Testis (tissue), 3 donors: ENCODE data around the gene RPAP3. TPM values are rescaled to one million over a fixed set of nuclear protein-coding genes. Genes with fewer than 3 reads are reported as not detected.

Experiments
- DNase-seq: peaks from one replicate; pipeline ENCODE4 v3.0.0-alpha.2; 2019
- H3K27ac ChIP-seq, 2 donors: fragments of 200-600 bp; sonication (generic); one replicate each; pipeline ENCODE4 v1.5.1; 2019
- H3K27me3 ChIP-seq: fragments of 200-600 bp; sonication (generic); one replicate; pipeline ENCODE4 v1.5.1; 2019
- H3K36me3 ChIP-seq: fragments of 200-600 bp; sonication (generic); one replicate; pipeline ENCODE4 v1.5.1; 2017; ENCODE audit warnings: low read depth; ENCODE audit errors: missing control alignments
- H3K4me1 ChIP-seq: fragments of 200-600 bp; sonication (generic); one replicate; pipeline ENCODE4 v1.5.1; 2019
- H3K4me3 ChIP-seq, 2 donors: fragments of 200-600 bp; sonication (generic); one replicate each; pipeline ENCODE4 v1.5.1; 2017 to 2019
- H3K9me3 ChIP-seq: fragments of 200-600 bp; sonication (generic); one replicate; pipeline ENCODE4 v1.5.1; 2017
- POLR2A ChIP-seq: fragments of 450-650 bp; IDR thresholded peaks from one replicate; pipeline ENCODE4 v1.6.1; 2017; ENCODE audit warnings: antibody characterized with exemption, mild to moderate bottlenecking, moderate library complexity
- WGBS, 2 donors: methylation state at CpG; one replicate each; pipeline ENCODE4 v1.1.5; 2018; 5-methylcytosine and 5-hydroxymethylcytosine counted together
- intact Hi-C: fragments of 100-400 bp; cut with DNase I; formaldehyde crosslinking; loops from one replicate; pipeline ENCODE4 v1.15.1; 2023; ENCODE audit warnings: low total_unique reads
- polyA plus RNA-seq: library from polyadenylated mRNA; stranded (reverse); fragments of 350-450 nt; fragmentation: Illumina TruSeq; extraction: RNeasy Lipid Tissue Mini Kit (QIAGEN cat#74804); gene quantifications from one replicate; pipeline ENCODE4 v1.2.3, GENCODE V29; 2014; ENCODE audit warnings: low read depth, low replicate concordance; ENCODE audit not compliant: insufficient read depth
- total RNA-seq, 2 donors: library from RNA; depleted of rRNA; stranded (reverse); fragments of >200 nt; gene quantifications; one replicate each; pipeline ENCODE4 v1.2.3, GENCODE V29; 2016
- TF ChIP-seq, protein P1 (sequence below), 3 experiments: fragments of 450-650 bp in 2 of 3; fragments of 200-600 bp in 1 of 3; sonication (generic) in 1 of 3; IDR thresholded peaks; one replicate each; pipeline ENCODE4 v1.5.1; 2016 to 2019; ENCODE audit warnings: antibody characterized with exemption in 3 of 3, mild to moderate bottlenecking in 2 of 3, moderate library complexity in 1 of 3

Gene RPAP3
- total and polyA plus RNA-seq, 3 donors from 2014 or later = 12.7 to 32.3 (median 25.0) TPM

DNA sequence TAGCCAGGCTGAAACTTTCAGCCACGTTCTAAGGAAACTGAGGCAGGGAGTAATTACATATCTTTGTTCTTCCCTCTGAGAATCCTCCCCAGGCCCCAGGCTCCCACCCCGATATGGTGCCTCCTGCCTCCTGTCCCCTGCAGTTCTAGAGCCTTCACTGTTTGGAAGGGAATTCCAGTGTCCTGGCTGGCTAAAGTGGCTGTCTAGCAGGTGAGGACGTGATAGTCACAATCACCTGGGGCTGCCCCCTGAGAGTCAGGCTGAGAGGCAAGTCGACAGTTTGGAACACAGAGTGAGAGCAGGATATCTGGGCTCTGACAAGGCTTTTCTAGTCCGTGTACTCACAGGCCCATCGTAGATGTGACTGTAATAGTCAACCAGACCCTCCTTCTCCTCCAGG is 6.3 kb upstream of the RPAP3 start:
- DNase-seq = no peak
- H3K36me3 ChIP-seq = no peaks in the 10 kb centered on the region
- H3K27ac ChIP-seq = no peak overlapping the region
- 98% methylated on average over 4 to 6 of the region's 6 CpGs for WGBS, 2 donors
- H3K4me3 ChIP-seq = no peak overlapping the region
- peaks cover 19% of the 10 kb centered on the region for H3K4me1 ChIP-seq
- intact Hi-C loops = loop anchor here (10.0 kb wide), 2 partner anchors 63 to 123 kb away; partner anchors contain the start of gene SLC48A1
- no peaks in the 10 kb centered on the region for H3K9me3 ChIP-seq
- no peaks in the 10 kb centered on the region for H3K27me3 ChIP-seq
- no peak for TF ChIP-seq POLR2A
- TF ChIP-seq, protein P1, sequence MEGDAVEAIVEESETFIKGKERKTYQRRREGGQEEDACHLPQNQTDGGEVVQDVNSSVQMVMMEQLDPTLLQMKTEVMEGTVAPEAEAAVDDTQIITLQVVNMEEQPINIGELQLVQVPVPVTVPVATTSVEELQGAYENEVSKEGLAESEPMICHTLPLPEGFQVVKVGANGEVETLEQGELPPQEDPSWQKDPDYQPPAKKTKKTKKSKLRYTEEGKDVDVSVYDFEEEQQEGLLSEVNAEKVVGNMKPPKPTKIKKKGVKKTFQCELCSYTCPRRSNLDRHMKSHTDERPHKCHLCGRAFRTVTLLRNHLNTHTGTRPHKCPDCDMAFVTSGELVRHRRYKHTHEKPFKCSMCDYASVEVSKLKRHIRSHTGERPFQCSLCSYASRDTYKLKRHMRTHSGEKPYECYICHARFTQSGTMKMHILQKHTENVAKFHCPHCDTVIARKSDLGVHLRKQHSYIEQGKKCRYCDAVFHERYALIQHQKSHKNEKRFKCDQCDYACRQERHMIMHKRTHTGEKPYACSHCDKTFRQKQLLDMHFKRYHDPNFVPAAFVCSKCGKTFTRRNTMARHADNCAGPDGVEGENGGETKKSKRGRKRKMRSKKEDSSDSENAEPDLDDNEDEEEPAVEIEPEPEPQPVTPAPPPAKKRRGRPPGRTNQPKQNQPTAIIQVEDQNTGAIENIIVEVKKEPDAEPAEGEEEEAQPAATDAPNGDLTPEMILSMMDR (IDR thresholded peaks at IDR 0.05) = no peak

DNA sequence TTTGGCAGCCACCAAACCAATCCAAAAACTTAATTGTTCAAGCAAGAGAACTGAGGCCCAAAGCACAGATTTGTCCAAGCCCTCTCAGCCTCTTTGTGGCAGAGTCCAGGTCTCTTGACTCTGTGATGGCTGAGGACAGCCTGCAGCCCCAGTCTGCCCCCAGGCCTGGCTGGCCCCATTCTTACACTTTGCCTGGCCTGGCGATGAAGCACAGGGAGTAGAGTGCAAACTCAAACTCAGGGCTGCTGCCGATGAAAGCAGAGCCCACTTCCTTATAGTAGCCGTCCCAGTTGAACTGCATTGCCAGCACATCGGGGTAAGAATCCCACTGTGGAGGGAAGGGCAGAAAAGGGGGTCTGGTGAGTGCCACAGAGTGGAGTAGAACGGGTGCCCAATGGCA is 5.6 kb upstream of the RPAP3 start:
- Histone ChIP-seq H3K27me3 (no peaks in the 10 kb centered on the region), H3K4me1 (peaks cover 13% of the 10 kb centered on the region), H3K27ac (no peak overlapping the region), H3K4me3 (no peak overlapping the region), H3K36me3 (no peaks in the 10 kb centered on the region), H3K9me3 (no peaks in the 10 kb centered on the region)
- DNase-seq = no peak
- intact Hi-C loops = loop anchor here (10.0 kb wide), 2 partner anchors 63 to 123 kb away; partner anchors contain the start of gene SLC48A1
- 91 to 96% methylated on average over 5 of the region's 5 CpGs for WGBS, 2 donors
- no peak for TF ChIP-seq POLR2A
- TF ChIP-seq, protein P1 (IDR thresholded peaks at IDR 0.05) = no peak

DNA sequence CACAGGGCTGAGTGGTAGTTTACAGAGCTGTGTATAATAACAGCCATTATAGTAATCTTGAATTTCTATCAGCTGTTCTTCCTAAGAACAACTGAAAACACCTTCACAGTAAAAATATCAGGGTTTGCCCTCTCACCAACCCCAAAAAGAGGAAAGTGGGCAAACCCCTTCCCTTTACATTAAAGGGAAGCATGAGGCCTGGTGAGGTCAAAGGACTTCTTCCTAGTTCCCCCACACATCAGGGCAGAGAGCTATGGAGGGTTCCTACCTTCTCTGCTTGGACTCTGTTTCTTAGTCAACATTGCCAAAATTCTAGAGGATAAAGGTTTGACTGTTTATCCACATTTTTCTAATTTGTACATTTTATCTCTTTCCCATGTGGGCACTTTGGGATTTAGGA is 4.4 kb upstream of the RPAP3 start:
- Histone ChIP-seq H3K9me3 (no peaks in the 10 kb centered on the region), H3K36me3 (no peaks in the 10 kb centered on the region), H3K4me1 (peaks cover 3% of the 10 kb centered on the region), H3K4me3 (no peak overlapping the region), H3K27me3 (no peaks in the 10 kb centered on the region), H3K27ac (no peak overlapping the region)
- no peak for DNase-seq
- intact Hi-C loops = loop anchor here (10.0 kb wide), 2 partner anchors 65 to 125 kb away; partner anchors contain the start of gene SLC48A1
- TF ChIP-seq, protein P1 (IDR thresholded peaks at IDR 0.05) = no peak
- TF ChIP-seq POLR2A = no peak

DNA sequence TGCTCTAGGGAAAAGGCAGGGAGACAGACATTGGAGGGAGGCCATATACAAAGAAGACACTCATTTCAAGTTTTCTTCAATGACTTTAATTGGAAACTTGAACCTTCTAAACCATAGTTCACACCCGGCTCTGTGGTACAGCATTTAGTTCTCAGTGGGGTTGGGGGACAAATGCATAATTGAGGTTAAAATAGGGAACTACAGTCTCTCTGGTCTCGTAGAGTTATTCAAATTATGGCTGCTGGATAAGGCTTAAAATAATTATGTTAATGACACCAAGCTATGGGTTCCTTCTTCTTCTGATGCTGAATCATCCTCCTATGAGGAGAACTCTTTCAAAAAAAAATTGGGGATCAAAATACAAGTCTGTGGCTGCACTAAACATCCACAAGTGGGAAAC is 3.8 kb upstream of the RPAP3 start:
- DNase-seq = no peak
- 82 to 87% methylated on average over 2 of the region's 2 CpGs for WGBS, 2 donors
- Histone ChIP-seq H3K4me1 (peaks cover 8% of the 10 kb centered on the region), H3K27ac (no peak overlapping the region), H3K9me3 (no peaks in the 10 kb centered on the region), H3K36me3 (no peaks in the 10 kb centered on the region), H3K4me3 (no peak overlapping the region), H3K27me3 (no peaks in the 10 kb centered on the region)
- no peak for TF ChIP-seq POLR2A
- TF ChIP-seq, protein P1 (IDR thresholded peaks at IDR 0.05) = no peak
- intact Hi-C loops = loop anchor here (10.0 kb wide), 2 partner anchors 65 to 125 kb away; partner anchors contain the start of gene SLC48A1

DNA sequence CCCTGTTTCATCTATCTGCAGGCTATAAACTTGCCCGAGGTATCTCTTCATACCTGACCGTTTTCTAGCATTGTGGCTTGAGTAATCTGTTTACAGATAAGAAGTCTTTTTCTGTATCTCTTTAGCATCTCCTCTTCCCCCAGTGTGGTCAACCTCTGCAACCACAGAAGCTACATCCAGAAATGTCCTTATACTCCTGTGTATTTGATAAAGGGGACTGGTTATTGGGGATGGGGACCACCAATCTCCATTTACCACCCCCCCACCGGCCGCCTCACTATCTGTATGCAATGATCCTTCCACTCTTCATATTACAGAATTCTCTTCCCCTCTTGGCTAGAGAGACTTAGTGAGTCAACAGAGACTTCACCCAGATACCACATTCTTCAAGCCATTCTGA is 3.4 kb upstream of the RPAP3 start:
- no peak for TF ChIP-seq POLR2A
- TF ChIP-seq, protein P1 (IDR thresholded peaks at IDR 0.05) = no peak
- intact Hi-C loops = no loop called here
- H3K4me1 ChIP-seq = peaks cover 9% of the 10 kb centered on the region
- DNase-seq = no peak
- no peak overlapping the region for H3K27ac ChIP-seq
- no peaks in the 10 kb centered on the region for H3K9me3 ChIP-seq
- H3K4me3 ChIP-seq = no peak overlapping the region
- H3K36me3 ChIP-seq = no peaks in the 10 kb centered on the region
- WGBS, 2 donors = 86 to 95% methylated on average over 4 of the region's 4 CpGs
- no peaks in the 10 kb centered on the region for H3K27me3 ChIP-seq
